HepG2 (cell line): ENCODE data around the gene PPEF2. TPM values are rescaled to one million over a fixed set of nuclear protein-coding genes. Genes with fewer than 3 reads are reported as not detected.

ENCODE experiments used
- AGO1 ChIP-seq: fragments of 200-400 bp; formaldehyde crosslinking; IDR thresholded peaks from 2 replicates; pipeline ENCODE4 v1.6.1; 2017; ENCODE audit warnings: mild to moderate bottlenecking, low read depth, low read length, moderate library complexity; ENCODE audit not compliant: poor library complexity, severe bottlenecking
- KDM5A ChIP-seq: fragments of 200-600 bp; sonication (generic); IDR thresholded peaks from 2 replicates; pipeline ENCODE4 v1.7.0; 2018; ENCODE audit warnings: antibody characterized with exemption, mild to moderate bottlenecking, low read length, borderline replicate concordance
- LRRFIP1 ChIP-seq: sonication (generic); formaldehyde crosslinking; conservative IDR thresholded peaks from 2 replicates; pipeline ENCODE4 v1.4.0; 2020; ENCODE audit warnings: missing genetic modification reagents
- RFX1 ChIP-seq: fragments of 450-650 bp; IDR thresholded peaks from 2 replicates; pipeline ENCODE4 v1.6.1; 2017
- STAT6 ChIP-seq: sonication (generic); formaldehyde crosslinking; IDR thresholded peaks from 2 replicates; pipeline ENCODE4 v1.4.0; 2020; ENCODE audit warnings: missing genetic modification reagents, mild to moderate bottlenecking, borderline replicate concordance
- ZNF770 ChIP-seq: sonication (generic); formaldehyde crosslinking; IDR thresholded peaks from 2 replicates; pipeline ENCODE4 v1.5.0; 2020; ENCODE audit warnings: mild to moderate bottlenecking, missing genetic modification reagents
- polyA plus RNA-seq, 8 experiments: library from polyadenylated mRNA; depleted of rRNA in 3 of 8; stranded (reverse) in 7 of 8; unstranded in 1 of 8; fragments of >200 nt; fragmentation: Illumina TruSeq in 4 of 8; extraction: Trizol in 4 of 8; gene quantifications; 2 replicates each; pipeline versions ENCODE4 v1.2.1 to v1.2.3, GENCODE V29; 2011 to 2016; ENCODE audit warnings: low read depth in 4 of 8, missing spikeins in 1 of 8, mixed read lengths in 1 of 8; ENCODE audit not compliant: insufficient read depth in 1 of 8
- total RNA-seq, 5 experiments: library from RNA; depleted of rRNA; stranded (reverse); fragments of >200 nt; fragmentation: Illumina TruSeq; extraction: Trizol; gene quantifications; 2 replicates each; pipeline ENCODE4 v1.2.3, GENCODE V29; 2016; ENCODE audit warnings: low read depth in 1 of 5

Gene PPEF2
- total and polyA plus RNA-seq, 2 of the 13 experiments (the other 11 are each of a cell fraction or from before 2014, with no cell fraction given): 0.01 TPM; not detected in 1

- TF ChIP-seq AGO1 (no peak), ZNF770 (CRISPR knock-in tag) (no peak), KDM5A (no peak), STAT6 (CRISPR knock-in tag) (no peak), LRRFIP1 (no peak), RFX1 (no peak)
Observed at GRCh38 chr4:75823812-75824211, 78.4 kb downstream of the PPEF2 start (continued).
